Effector CD8-positive, alpha-beta T cell (primary cell): ENCODE results near the gene EMP3.
"Not testable (repeated sequence)": the region's sequence is repeated elsewhere in the genome, so short reads cannot be mapped to it uniquely, and the experiment has no call there.

Experiments used
- DNase-seq: peaks from one replicate; lab custom pipeline; 2025; lab: John Stamatoyannopoulos, UW

The EMP3 gene

DNA sequence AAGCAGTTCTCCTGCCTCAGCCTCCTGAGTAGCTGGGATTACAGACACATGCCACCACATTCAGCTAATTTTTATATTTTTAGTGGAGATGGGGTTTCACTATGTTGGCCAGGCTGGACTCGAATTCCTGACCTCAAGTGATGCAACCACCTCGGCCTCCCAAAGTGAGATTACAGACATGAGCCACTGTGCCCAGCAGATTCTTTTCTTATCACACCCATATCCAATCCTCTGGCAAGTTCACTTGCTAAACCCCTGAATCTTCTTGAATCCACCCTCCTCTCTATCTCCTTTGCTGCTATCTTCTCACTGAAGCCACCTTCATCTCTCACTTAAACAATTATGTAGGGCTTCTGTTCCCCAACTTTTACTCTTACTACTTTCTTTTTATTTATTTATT is 20.8 kb downstream of the EMP3 start:
- DNase-seq = no peak

DNA sequence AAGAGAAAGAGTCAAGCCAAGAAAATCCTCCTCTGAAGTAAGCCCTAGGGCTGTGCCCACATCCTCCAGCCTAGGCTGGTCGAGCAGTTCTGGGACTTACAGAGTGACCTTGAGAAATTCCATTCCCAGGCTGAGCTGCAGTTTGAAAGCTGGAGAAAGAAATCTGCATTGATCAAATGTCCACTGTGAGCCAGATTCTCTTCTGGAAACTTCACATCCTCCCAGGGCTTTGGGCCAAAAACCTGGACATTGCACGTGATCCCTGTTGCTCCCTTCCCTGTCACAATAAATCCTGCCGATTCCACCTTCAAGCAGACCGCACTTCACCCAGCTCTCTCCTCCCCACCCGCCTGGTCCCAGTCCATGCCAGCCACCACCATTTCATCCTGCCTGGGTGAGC is 22.7 kb downstream of the EMP3 start:
- DNase-seq = no peak

DNA sequence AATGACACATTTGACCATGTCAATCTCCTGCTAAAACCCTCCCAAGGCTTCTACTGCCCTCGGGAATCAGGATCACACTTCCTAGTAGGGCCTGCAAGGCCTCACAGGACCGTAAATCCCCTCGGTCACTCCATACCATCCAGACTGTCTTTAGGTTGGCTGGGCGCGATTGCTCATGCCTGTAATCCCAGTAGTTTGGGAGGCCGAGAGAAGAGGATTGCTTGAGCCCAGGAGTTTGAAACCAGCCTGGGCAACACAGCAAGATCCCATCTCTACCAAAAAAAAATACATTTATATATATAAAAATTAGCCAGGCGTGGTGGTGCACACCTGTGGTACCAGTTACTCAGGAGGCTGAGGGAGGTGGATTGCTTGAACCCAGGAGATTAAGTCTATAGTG is 23.4 kb downstream of the EMP3 start:
- no peak for DNase-seq

- DNase-seq = no peak
These were observed 25.5 kb downstream of the EMP3 start for GRCh38 chr19:48350856-48351255.

- DNase-seq = peak; percentile 66
These were observed 26.0 kb downstream of the EMP3 start for GRCh38 chr19:48351341-48351752.

GRCh38 chr19:48353677-48354076 is 28.3 kb downstream of the EMP3 start:
- no peak for DNase-seq

GRCh38 chr19:48354332-48354992 is 29.1 kb downstream of the EMP3 start:
- no peak for DNase-seq

- DNase-seq = no peak
These were observed 30.1 kb downstream of the EMP3 start for GRCh38 chr19:48355365-48355954.

DNA sequence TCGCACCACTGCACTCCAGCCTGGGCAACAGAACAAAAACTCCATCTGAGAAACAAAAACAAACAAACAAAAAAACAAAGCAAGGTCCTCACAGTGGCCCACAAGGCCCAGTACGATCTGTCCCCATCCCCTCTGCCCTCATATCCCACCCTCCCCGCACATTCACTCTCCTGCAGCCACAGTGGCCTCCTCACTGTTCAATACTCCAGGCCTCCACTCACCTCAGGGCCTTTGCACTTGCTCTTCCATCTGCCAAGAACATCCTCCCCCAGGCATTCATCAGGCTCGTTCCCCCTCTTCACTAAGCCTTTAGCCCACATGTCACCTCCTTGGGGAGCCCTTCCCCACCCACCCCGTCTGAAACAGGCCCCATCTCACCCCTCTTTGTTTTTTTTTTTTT is 33.8 kb downstream of the EMP3 start:
- no peak for DNase-seq

DNA sequence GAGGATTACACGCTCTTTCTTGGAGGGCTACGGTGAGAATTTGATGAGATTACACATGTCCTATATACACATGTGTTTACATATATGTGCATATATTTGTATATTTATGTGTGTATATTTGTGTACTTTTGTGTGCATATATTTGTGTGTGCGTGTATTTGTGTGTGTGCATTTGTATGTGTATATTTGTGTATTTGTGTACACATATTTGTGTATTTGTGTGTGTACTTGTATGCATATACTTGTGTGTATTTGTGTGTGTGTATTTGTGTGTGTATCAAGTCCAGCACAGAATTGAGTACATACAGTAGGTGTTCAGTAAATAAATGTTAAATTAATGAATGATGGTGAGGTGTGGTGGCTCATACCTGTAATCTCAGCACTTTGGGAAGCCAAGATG is 36.6 kb downstream of the EMP3 start:
- no peak for DNase-seq

GRCh38 chr19:48362716-48363499 is 37.6 kb downstream of the EMP3 start:
- DNase-seq = peak; percentile 83

GRCh38 chr19:48363500-48363809 is 38.1 kb downstream of the EMP3 start:
- peak; percentile 44 for DNase-seq

DNA sequence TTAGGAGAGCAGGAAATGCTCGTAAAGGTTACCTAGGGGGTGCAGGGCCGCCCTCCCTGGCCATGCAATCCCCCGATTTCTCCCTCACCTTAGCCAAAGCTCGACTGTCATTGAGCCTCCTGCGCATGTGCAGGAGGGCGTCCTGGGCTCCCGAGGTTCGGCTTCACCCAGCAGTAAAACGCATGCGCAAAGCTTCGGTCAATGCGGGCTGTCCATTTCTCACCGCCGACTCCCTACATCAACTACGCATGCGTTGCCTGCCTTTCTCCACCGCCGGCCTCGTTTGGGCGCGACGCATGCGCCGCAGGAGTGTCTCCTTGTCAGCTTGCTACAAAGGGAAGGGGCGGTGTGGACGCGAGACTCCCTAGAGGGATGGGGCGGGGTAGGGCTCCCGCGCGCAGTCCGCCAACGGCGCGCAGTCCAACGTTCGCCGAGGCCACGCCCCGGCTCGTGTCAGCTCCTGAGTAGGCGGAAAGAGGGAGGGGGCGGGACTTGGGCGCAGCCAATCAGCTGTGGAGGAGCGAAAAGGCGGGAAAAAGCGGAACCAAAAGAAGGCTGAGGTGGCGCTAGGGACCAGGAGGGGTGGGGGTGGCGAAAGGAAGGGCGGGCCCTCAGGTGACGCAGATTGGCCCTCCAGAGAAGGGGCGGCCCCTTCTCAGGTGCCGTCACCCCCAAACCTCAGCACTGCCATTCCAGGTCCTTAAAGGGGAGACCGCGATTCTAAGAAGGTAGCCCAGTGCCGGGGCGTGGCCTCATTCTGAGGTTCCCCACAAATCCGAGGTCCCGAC is 38.7 kb downstream of the EMP3 start, which contains the start of the genes SYNGR4 and TMEM143:
SYNGR4 (plus strand) TSS at position 558 of the 788 bp plus-strand sequence. CDS start 1,476 bp downstream, outside the sequence.
TMEM143 (minus strand) TSS at position 131 of the 788 bp plus-strand sequence; CDS start at position 111, 20 bp downstream.
- DNase-seq = peak; percentile 96

GRCh38 chr19:48364598-48365348 is 39.4 kb downstream of the EMP3 start:
- no peak for DNase-seq

GRCh38 chr19:48365602-48366001 is 40.2 kb downstream of the EMP3 start:
- no peak for DNase-seq

DNA sequence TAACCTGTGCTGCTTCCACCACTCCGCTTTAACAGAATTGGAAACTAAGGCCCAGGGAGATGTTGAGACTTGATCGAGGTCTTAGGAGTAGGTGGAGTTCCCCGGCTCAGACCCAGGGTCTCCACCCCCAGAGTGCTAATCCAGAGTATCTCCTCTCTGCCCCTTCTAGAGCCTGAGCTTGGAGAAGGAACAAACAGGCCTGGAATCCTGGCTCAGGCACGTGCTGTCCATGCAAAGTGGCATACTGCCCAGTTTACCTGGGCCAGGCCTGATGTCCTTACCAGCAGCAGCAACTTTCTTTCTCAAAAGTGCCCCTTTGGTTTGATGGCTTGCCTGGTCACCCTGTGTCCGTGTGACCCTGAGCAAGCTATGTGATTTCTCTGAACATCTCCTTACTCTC is 42.5 kb downstream of the EMP3 start:
- no peak for DNase-seq

DNA sequence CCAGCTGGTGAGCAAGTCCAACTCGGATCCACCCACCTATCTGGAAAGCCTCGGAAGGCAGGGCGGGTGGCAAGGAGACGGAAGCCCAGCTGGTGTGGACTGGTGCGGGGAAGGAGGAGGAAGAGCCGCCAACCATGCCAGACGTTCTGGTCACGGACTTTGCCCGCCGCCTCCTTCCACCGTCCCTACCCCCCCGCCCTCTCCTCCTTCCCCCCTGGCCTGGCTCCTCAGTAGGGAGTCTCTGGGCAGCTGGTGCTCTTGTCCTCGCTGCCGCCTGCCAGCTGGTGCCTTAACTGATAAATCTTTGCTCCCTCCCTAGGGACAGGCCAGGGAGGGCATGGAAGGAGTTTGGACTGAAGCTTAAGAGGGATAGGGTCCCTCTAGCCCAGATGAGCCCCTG is 43.6 kb downstream of the EMP3 start:
- no peak for DNase-seq

DNA sequence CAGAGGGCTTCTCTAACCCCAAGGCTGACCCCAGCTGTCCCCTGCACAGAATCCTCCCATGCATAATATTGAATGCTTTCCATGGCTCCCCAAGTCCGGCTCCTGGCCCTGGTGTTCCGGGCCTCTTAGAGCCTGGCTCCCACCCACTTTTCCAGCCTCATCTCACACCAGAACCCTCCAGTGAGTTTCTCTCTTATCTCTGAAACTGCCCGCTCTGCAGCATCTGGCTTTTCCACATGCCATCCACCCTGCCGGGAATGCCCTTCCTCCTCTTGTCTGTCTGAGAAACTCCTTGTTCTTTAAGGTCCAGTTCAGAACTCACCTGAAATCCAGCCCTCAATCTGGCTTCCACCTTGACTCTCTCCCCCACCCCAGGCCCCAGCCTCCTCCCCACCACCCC is 45.6 kb downstream of the EMP3 start:
- DNase-seq = no peak

- DNase-seq = no peak
These were observed 46.0 kb downstream of the EMP3 start for GRCh38 chr19:48371367-48371766.

- DNase-seq = not testable (repeated sequence)
These were observed 46.4 kb downstream of the EMP3 start for GRCh38 chr19:48371771-48372170.

GRCh38 chr19:48372904-48373303 is 47.6 kb downstream of the EMP3 start:
- DNase-seq = no peak

DNA sequence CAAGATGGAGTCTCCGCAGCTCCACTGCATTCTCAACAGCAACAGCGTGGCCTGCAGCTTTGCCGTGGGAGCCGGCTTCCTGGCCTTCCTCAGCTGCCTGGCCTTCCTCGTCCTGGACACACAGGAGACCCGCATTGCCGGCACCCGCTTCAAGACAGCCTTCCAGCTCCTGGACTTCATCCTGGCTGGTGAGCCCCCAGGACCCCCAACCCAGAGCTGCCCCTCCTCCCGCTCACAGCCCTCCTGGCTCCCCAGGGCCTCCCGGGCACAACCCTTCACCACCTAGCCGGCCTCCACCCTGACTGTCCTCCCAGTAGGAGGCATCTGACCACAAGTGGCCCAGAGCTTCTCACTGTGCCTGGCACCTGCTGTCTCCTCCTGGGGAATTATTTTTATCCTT is 48.2 kb downstream of the EMP3 start:
- DNase-seq = no peak
